ENCODE data around the gene CLEC3B.
"Not testable (repeated sequence)": the region's sequence is repeated elsewhere in the genome, so short reads cannot be mapped to it uniquely, and the experiment has no call there.

Gene CLEC3B

GRCh38 chr3:44982817-44983216, 43.3 kb upstream of the CLEC3B start:
- no peaks in the 10 kb centered on the region for H3K9me3 ChIP-seq (ENCODE audit: insufficient read depth, low read length)
- H4K20me1 ChIP-seq (ENCODE audit: low read depth, low read length), result 0 out of 2 replicates have a peak, but pooled peaks cover 8% of the 10 kb centered on the region
- H3K79me2 ChIP-seq (ENCODE audit: insufficient read depth, low read length), result peaks cover 85% of the 10 kb centered on the region
- TF ChIP-seq EZH2phosphoT487 (conservative IDR thresholded peaks at IDR 0.05; ENCODE audit: low read length) (no peak), CTCF (IDR thresholded peaks at IDR 0.05; ENCODE audit: insufficient read depth, low read length, poor library complexity, severe bottlenecking) (no peak)
- H2AFZ ChIP-seq (ENCODE audit: low read depth, low read length, severe bottlenecking), result no peak overlapping the region
- H3F3A ChIP-seq (ENCODE audit: insufficient read depth), result peaks cover 5% of the 10 kb centered on the region; the same call in 1 of the 2 replicates
- no peak overlapping the region for H3K9ac ChIP-seq (ENCODE audit: low read length)
- H3K4me2 ChIP-seq (ENCODE audit: low read depth, low read length, poor library complexity, severe bottlenecking), result no peak overlapping the region
- H3K9me2 ChIP-seq (replicated peaks; ENCODE audit: insufficient read depth, low read length), result no peaks in the 10 kb centered on the region
- H3K27me3 ChIP-seq (ENCODE audit: low read length), result no peaks in the 10 kb centered on the region
- no peaks in the 10 kb centered on the region for H3K36me3 ChIP-seq (ENCODE audit: low read length)
- no peak overlapping the region for H3K4me3 ChIP-seq (ENCODE audit: insufficient read depth, low read length, poor library complexity, severe bottlenecking)
- no peak overlapping the region for H3K27ac ChIP-seq (ENCODE audit: low read depth, low read length)

GRCh38 chr3:44983484-44983941, 42.6 kb upstream of the CLEC3B start:
- Histone ChIP-seq H3K27me3 (ENCODE audit: low read length) (no peaks in the 10 kb centered on the region), H3K9me3 (ENCODE audit: insufficient read depth, low read length) (no peaks in the 10 kb centered on the region), H3K27ac (ENCODE audit: low read depth, low read length) (no peak overlapping the region), H3F3A (ENCODE audit: insufficient read depth) (peaks cover 6% of the 10 kb centered on the region; the same call in 1 of the 2 replicates), H3K4me3 (ENCODE audit: insufficient read depth, low read length, poor library complexity, severe bottlenecking) (no peak overlapping the region), H4K20me1 (ENCODE audit: low read depth, low read length) (peaks cover 8% of the 10 kb centered on the region; the same call in 1 of the 2 replicates), H3K79me2 (ENCODE audit: insufficient read depth, low read length) (peaks cover 85% of the 10 kb centered on the region), H3K4me2 (ENCODE audit: low read depth, low read length, poor library complexity, severe bottlenecking) (no peak overlapping the region), H2AFZ (ENCODE audit: low read depth, low read length, severe bottlenecking) (no peak overlapping the region), H3K9me2 (replicated peaks; ENCODE audit: insufficient read depth, low read length) (no peaks in the 10 kb centered on the region), H3K36me3 (ENCODE audit: low read length) (no peaks in the 10 kb centered on the region), H3K9ac (ENCODE audit: low read length) (no peak overlapping the region)
- TF ChIP-seq EZH2phosphoT487 (conservative IDR thresholded peaks at IDR 0.05; ENCODE audit: low read length) (no peak), CTCF (IDR thresholded peaks at IDR 0.05; ENCODE audit: insufficient read depth, low read length, poor library complexity, severe bottlenecking) (no peak)

- TF ChIP-seq CTCF (IDR thresholded peaks at IDR 0.05; ENCODE audit: insufficient read depth, low read length, poor library complexity, severe bottlenecking) (no peak), EZH2phosphoT487 (conservative IDR thresholded peaks at IDR 0.05; ENCODE audit: low read length) (no peak)
- no peak overlapping the region for H2AFZ ChIP-seq (ENCODE audit: low read depth, low read length, severe bottlenecking)
- peaks cover 8% of the 10 kb centered on the region; the same call in 1 of the 2 replicates for H4K20me1 ChIP-seq (ENCODE audit: low read depth, low read length)
- no peaks in the 10 kb centered on the region for H3K27me3 ChIP-seq (ENCODE audit: low read length)
- H3K4me3 ChIP-seq (ENCODE audit: insufficient read depth, low read length, poor library complexity, severe bottlenecking), result no peak overlapping the region
- no peaks in the 10 kb centered on the region for H3K36me3 ChIP-seq (ENCODE audit: low read length)
- peaks cover 83% of the 10 kb centered on the region for H3K79me2 ChIP-seq (ENCODE audit: insufficient read depth, low read length)
- no peak overlapping the region for H3K4me2 ChIP-seq (ENCODE audit: low read depth, low read length, poor library complexity, severe bottlenecking)
- no peaks in the 10 kb centered on the region for H3K9me2 ChIP-seq (replicated peaks; ENCODE audit: insufficient read depth, low read length)
- H3F3A ChIP-seq (ENCODE audit: insufficient read depth), result peaks cover 6% of the 10 kb centered on the region; the same call in 1 of the 2 replicates
- no peak overlapping the region for H3K27ac ChIP-seq (ENCODE audit: low read depth, low read length)
- H3K9me3 ChIP-seq (ENCODE audit: insufficient read depth, low read length), result no peaks in the 10 kb centered on the region
- no peak overlapping the region for H3K9ac ChIP-seq (ENCODE audit: low read length)
These were observed 41.8 kb upstream of the CLEC3B start for GRCh38 chr3:44984335-44984734.

GRCh38 chr3:44986330-44986729, 39.8 kb upstream of the CLEC3B start:
- H3K36me3 ChIP-seq (ENCODE audit: low read length); H3K27me3 ChIP-seq (ENCODE audit: low read length); H3K4me3 ChIP-seq (ENCODE audit: insufficient read depth, low read length, poor library complexity, severe bottlenecking); H3K9me2 ChIP-seq (replicated peaks; ENCODE audit: insufficient read depth, low read length); H3K4me2 ChIP-seq (ENCODE audit: low read depth, low read length, poor library complexity, severe bottlenecking); H3K27ac ChIP-seq (ENCODE audit: low read depth, low read length); H3K9me3 ChIP-seq (ENCODE audit: insufficient read depth, low read length); H2AFZ ChIP-seq (ENCODE audit: low read depth, low read length, severe bottlenecking); H3F3A ChIP-seq (ENCODE audit: insufficient read depth); H4K20me1 ChIP-seq (ENCODE audit: low read depth, low read length); H3K9ac ChIP-seq (ENCODE audit: low read length): not testable (repeated sequence)
- peaks cover 63% of the 10 kb centered on the region for H3K79me2 ChIP-seq (ENCODE audit: insufficient read depth, low read length)

Data from SU-DHL-6 (cell line).